CD4-positive, alpha-beta T cell treated with Interleukin-17A for 1 hour (primary cell): Measurements from ENCODE around the gene CERK.
"Not testable (repeated sequence)": the region's sequence is repeated elsewhere in the genome, so short reads cannot be mapped to it uniquely, and the experiment has no call there.

Source experiments
- DNase-seq: peaks from one replicate; pipeline ENCODE4 v3.0.0-alpha.2; 2020

CERK gene

DNA sequence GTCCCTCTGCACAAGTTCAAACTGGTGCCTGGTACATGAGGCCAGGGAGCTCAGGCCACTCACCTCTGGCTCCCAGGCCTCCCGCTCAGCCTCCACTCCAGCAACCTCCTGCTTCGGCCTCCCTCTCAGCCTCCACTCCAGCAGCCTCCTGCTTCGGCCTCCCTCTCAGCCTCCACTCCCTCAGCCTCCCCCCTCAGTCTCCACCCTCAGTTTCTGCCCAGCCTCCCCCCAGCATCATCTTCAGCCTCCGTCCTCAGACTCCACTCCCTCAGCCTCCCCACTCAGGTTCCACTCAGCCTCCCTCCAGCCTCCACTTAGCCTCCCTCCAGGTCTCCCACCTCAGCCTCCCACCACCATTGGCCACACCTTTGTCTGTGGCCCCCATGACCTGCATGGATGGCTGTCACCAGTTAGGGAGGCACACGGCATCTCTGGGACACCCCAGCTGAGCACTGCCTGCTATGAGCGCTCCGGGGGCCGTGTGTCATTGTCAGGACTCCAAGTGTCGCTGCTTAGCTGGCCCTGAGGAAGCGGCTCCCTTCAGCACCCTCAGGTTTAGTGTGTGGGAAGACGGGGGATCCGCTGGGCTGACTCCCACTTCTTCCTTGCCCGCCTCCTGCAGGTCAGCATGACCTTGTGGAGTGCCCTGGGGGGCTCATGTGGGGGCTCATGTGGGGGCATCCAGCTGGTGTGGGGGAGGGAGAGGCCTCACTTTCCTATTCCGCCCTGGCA, 78.8 kb downstream of the CERK start:
- no peak for DNase-seq

DNA sequence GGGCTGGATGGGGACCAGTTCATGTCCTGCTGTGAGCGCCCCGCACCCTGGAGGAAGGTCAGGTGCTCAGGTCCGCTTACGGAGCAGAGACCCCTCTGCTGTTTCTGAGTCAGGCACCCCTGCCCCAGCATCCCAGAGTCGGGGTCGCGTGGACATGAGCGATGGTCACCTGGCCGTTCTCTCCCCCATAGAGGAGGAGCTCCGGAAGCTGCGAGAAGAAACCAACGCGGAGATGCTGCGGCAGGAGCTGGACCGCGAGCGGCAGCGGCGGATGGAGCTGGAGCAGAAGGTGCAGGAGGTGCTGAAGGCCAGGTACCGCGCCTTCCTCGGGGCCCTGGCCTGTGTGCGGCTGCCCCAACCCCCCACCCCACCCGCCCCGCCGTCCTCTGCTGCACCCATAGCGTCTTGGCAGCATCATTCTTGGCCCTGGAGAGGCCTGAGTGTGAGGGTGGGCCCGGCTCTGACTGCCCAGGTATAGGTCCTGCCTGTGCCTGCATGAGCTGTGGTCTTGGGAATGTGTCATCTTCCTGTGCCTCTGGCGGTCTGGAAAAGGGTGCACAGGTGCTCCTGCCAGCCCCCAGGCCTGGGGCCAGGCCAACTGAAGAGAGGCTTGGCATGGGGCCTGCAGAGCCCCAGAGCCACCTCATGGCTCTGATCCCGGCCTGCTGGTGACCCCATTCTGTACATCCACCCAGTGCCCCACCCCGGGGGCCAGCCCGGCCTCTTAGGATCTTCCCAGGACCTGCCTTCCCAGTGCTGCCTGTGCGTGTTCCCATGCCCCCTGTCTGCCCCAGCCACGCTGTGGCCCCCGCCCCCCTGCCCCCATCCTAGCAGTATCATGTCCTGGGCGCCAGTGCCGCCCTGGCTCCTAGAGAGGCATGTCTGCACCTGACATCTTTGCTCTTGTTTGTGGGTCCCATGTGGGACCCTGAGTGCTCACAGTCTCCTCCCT, 79.8 kb downstream of the CERK start:
- no peak for DNase-seq

DNA sequence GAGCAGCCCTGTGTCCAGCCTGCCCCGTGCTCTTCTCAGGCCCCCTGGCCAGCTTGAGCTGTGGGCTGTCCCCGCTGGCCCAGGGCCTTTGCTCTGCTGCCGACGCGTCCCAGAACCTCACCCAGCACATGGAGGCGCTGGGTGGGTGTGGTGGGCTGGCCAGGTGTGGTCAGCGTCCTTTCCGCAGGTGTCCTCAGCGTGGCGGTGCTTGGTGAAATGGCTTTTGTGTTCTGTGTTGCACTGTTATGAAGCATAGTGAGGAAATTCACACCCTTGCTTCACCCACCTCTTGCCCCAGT, 80.4 kb downstream of the CERK start:
- DNase-seq: no peak

GRCh38 chr22:46656856-46657654, 81.0 kb downstream of the CERK start:
- DNase-seq: no peak

DNA sequence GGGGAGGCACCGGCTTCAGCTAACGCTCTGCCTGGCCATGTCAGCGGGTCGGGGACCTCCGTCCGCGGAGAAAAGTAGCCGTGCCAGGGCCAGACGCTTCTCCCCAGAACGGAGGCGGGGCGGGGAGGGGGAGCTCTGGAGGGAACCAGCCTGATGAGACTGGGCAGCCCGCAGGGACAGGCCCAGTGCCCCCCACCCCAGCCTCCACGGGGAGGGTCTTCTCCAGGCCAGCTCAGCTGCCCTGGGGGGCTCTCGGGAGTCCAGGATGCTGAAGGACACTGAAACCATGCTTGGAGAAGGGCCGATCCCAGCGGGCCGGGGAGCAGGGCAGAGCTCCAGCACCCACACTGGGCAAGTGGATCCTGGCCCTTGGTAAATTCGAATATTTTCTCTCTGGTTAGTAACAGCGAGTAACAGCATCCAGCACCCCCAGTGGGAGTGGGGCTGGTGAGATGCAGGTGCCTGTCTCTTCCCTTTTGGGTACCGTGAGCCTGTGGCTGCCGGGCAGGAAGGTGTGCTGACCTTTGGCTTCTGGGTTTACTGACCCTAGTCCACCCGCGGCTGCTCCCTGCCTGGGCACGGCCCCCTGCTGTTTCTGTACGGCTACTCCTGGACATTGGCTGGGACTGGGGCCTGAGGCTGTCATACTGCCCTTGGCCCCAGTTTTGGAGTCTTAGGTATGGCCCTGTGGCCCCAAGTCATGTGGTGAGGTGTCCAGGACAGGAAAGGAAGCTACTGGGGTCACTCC, 82.0 kb downstream of the CERK start:
- DNase-seq: no peak

- no peak for DNase-seq
These were observed 83.0 kb downstream of the CERK start for GRCh38 chr22:46654927-46655595.

- no peak for DNase-seq
These were observed 83.6 kb downstream of the CERK start for GRCh38 chr22:46654426-46654825.

DNA sequence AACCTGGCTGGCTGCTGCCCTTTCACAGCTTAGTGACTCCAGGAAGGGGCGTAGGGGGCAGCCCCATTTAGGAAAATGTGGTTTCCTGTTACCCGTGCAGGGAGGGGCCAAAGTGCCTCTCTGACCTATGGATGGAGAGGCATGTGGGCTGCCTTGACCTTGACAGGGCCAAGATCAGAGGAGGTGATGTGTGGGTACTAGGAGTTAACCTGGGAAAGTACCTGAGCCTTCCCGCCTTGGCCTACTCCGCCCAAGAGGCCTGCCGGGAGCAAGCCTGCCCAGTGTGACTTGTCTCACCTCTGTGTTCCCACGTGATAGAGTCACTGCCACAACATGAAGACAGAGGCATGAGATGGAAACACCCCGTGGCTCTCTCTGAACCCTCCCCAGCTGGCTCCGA, 84.5 kb downstream of the CERK start:
- DNase-seq: no peak

DNA sequence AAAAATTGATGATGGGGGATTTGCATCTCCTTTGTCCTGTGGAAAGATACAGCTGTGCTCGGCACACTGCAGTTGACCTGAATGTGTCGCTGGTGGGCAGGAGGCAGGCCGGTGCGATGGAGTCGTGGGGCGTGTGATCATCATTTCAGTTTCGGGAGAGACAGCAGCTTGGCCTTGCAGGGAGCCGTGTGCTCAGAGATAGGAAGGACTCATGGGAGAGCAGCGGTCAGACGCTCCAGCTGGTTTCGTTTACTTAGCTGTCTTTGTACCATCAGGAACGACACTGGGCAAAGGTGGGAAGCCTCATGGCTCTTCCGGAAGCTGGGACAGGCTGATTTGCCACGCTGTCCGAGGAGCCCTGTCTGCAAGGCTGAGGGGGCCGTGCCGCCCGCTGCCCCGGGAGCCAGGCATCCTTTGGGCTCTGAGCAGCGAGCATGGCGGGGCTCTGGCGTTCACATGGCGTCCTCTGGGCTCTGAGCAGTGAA, 85.2 kb downstream of the CERK start:
- DNase-seq: no peak

- DNase-seq: no peak
These were observed 85.8 kb downstream of the CERK start for GRCh38 chr22:46652081-46652846.

GRCh38 chr22:46651316-46651715, 86.7 kb downstream of the CERK start:
- no peak for DNase-seq

DNA sequence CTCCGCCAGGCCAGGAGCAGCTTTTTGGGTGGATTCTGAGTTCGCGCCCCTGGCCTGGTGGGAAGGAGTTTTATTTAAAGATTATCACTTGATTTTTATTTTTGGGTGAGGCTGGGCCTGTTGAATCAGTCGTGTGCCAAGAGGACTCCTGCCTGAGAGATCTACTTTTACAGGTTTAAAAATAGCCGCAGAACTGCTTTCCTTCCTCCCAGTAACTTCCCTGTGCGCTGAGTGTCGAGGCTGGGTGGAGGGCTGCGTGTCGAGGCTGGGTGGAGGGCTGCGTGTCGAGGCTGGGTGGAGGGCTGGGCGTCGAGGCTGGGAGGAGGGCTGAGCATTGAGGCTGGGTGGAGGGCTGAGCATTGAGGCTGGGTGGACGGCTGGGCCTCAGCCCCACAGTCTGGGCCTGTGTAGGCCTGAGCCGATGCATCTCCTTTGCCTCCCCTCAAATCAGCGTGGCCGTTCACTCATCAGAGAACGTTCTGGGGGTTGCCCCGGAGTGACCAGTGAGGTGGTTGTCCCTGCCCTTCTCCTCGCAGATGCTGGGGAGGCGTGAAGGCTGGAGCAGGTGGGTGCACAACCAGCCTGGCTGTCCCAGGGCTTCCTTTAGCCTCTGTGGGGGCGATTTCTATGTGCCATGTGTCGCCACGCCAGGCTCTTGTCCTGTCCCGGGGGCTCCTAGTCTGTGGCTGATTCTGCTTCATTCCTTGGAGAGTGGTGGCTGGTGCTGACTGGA, 87.8 kb downstream of the CERK start:
- DNase-seq: no peak

DNA sequence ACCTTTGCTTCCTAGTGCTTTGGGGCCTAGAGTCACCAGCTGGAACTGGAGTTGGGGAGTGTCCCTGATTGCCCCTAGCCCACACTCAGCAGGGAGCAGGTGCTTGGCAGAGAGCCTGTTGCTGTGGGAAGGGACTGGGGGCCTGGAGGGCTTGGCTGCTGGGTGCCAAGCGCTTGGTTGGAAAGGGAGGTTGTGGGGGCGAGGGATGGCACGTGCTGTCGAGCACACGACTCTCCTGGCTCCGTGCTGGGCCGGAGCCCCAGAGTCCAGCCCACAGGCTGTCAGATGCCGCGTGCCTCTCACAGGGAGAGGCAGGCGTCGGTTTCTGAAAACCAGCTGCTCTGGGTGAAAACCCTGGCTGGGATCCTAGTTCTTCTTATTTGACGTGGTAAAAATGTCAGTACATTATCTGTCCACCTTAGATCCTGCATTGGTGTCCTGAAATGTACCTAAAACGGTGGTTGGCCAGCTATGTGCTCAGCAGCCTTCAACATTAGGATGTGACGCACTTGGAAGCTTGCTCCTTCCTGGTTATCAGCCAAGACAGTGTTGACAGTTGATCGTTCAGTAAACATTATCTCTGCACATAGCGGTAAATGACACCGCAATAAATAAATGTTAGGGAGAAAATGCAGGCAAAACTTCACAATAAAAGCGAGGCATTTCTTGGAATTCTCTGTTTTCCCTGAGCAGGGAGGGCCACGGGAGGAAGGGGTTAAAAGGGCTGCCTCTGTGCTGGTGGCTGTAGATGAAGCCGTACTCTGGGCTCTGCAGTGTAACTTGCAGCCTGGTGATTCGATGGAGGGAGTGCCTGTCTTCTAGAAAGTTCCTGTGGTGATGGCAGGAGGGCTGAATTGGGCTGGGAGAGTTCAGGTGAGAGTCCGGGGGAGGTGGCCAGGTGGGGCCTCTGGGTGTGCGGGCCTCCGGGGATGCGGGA, 88.6 kb downstream of the CERK start:
- DNase-seq: no peak

- DNase-seq: not testable (repeated sequence)
These were observed 89.7 kb downstream of the CERK start for GRCh38 chr22:46648225-46648820.

GRCh38 chr22:46646531-46647215, 91.4 kb downstream of the CERK start:
- no peak for DNase-seq

- DNase-seq: not testable (repeated sequence)
These were observed 95.1 kb downstream of the CERK start for GRCh38 chr22:46642840-46643480.

- no peak for DNase-seq
These were observed 96.2 kb downstream of the CERK start for GRCh38 chr22:46641811-46642266.
